Iris pigment epithelial cell (primary cell): Measurements from ENCODE around the gene NUBP2.
"Not testable (repeated sequence)": the region's sequence is repeated elsewhere in the genome, so short reads cannot be mapped to it uniquely, and the experiment has no call there.

Source experiments
- DNase-seq: peaks from one replicate; pipeline ENCODE4 v3.0.0-alpha.2; 2011; ENCODE audit warnings: low read depth

The NUBP2 gene

DNA sequence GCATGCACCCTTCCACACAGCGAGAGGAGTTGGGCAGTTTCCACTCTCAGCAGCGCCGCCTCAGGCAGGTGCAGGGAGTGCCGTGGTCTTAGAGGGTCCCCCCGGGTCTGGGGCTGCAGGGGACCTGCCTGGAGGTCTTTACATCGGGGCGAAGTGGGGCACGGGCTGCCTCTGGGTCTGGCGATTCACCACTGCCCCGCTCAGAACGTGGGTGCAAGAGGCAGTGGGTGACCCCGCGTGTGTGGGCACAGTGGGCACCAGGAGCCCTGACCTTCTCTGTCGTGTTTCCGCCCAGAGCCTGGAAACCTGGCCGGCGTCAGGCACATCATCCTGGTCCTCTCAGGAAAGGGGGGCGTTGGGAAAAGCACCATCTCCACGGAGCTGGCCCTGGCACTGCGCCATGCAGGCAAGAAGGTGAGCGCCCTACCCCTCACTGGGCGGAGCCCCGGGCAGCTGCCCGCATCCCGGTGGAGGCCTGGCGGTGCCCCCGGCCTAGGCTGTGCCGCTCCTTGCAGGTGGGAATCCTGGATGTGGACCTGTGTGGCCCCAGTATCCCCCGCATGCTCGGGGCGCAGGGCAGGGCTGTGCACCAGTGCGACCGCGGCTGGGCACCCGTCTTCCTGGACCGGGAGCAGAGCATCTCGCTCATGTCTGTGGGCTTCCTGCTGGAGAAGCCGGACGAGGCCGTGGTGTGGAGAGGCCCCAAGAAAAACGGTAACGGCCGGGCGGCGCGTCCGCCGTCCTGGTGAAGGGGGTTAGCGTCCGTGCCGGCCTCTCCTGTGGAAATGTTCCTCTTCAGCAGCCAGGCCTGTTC, 3.7 kb downstream of the NUBP2 start:
- no peak for DNase-seq

DNA sequence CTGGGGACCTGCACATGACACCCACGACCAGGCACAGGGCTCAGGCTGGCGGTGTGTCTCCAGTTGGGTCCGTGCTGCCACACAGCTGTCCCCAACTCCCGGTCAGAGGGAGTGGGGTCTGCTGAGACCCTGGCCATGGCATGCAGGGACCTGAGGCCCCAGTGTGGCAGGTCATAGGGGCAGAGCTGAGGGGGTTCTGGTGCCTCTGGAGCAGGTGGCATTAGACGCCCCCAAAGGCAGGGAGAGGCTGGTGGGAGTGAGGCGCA, 4.2 kb downstream of the NUBP2 start:
- no peak for DNase-seq

DNA sequence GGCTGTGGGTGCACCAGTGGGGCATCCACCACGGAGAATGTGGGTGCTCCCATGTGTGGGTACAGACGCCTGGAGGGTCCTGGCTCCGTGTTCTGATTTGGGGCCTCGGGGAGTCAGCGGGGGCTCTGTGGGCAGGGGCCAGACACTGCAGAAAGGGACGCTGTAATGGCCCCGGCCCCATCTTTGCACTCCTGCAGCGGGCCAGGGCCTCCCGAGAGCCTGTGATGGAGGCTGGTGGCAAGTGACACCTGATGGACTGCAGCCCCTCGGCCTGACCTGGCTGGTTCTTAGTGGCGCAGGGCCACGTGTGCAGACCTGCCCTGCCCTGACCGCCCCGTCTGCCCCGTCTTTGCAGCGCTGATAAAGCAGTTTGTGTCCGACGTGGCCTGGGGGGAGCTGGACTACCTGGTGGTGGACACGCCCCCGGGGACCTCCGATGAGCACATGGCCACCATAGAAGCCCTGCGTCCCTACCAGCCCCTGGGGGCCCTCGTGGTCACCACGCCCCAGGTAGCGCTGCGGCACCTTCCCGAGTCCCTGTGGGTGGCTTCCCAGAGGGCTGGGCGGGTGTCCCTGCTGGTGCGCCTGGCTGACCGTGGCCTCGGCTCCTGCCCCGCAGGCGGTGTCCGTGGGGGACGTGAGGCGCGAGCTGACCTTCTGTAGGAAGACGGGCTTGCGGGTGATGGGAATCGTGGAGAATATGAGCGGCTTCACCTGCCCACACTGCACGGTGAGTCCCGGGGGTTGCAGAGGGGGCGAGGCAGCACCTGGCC, 4.7 kb downstream of the NUBP2 start:
- no peak for DNase-seq

DNA sequence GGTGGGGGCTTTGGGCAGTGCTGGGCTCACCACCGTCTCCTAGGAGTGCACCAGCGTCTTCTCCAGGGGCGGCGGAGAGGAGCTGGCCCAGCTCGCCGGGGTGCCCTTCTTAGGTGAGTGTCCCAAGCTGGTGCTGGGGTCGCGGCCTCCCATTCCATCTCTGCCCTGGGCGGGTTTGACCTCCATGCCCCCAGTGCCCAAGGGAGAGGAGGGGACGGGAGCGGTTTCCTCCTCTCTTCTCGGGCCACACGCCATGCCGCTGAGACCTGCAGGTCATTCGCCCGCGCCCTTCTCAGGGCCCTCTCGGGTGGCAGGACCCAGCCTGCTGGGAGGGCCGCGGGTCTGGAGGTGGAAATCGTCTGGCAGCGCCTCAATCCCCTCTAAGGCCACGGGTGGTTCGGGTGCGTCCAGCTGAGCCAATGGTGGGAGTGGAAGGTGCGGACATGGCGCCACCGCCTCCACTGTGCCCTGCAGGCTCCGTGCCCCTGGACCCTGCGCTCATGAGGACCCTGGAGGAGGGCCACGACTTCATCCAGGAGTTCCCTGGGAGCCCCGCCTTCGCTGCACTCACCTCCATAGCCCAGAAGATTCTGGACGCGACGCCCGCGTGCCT, 5.4 kb downstream of the NUBP2 start:
- DNase-seq: no peak

DNA sequence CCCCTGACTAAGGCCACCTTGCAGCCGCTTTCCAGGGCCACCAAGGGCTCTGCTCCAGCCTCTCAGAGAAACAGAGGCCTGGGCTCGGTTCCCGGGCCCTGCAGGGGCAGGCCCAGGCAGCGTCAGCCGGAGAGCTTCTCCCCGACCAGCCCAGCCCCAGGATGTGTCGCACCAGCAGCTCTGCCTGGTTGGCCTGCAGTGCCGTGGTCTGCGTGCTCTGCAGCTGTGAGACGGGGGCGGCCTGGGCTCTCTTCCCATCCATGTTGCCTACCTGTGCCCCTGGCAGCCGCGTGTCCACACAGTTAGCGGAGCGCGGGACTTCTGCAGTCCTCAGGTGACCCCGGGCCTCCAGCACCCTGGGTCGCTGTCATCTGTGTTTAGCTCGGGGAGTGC, 5.9 kb downstream of the NUBP2 start:
- no peak for DNase-seq

DNA sequence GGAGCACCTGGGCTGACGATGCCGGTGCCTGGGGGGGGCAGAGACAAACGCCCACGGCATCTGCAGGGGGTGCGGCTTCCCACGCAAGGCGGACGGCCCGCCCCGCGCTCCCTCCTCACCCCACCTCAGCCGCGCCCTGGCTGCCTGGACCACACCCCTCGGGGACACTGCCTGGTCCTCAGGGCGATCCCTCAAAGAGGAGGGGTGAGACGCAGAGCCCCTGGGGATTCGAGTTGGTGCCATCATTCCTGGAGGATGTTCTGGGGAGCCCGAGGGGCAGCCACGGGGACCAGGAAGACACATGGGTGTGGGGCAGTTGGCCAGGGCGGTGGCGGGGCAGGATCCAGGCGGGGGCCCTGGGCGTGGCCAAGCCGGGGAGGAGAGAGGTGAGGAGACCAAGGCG, 6.9 kb downstream of the NUBP2 start:
- DNase-seq: no peak

DNA sequence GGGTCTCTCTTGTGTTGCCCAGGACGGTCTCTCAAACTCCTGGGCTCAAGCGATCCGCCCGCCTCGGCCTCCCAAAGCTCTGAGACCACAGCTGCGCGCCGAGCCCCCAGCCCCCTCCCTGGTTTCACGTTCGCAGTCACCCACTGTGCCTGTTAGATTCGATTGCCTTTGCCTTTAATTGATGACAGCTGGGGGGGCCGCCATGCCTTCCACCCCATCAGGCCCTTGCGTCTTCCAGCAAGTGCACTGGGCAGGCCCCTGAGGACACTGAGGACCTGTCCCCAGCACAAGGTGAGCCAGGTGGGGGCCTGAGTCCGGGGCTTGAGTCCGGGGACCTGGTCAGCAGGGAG, 7.5 kb downstream of the NUBP2 start:
- DNase-seq: no peak

DNA sequence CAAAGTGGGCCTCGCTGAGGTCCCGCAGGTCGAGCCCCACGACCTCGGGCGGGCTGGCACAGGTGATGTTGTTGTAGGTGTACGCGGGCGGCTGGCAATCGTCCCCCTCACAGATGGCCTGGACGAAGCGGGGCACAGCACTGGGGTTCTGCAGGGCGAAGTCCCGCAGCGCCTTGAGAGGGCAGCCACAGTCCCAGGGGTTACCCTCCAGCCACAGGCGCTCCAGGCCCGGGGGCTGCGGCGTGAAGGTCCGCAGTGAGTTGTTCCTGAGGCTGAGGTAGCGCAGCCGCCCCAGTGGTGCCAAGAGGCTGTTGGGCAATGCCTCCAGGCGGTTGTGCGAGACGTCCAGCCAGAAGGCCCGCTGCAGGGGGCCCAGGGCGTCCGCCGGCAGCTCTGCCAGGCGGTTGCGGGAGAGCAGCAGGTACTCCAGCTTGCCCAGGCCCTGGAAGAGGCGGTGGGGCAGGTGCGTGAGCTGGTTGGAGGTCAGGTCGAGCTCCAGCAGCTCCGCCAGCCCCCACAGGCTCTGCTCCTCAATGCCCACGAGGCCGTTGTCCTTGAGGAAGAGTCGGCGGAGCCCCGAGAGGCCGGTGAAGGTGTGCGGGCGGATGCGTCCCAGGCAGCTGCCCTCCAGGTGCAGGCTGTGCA, 8.0 kb downstream of the NUBP2 start:
- no peak for DNase-seq

DNA sequence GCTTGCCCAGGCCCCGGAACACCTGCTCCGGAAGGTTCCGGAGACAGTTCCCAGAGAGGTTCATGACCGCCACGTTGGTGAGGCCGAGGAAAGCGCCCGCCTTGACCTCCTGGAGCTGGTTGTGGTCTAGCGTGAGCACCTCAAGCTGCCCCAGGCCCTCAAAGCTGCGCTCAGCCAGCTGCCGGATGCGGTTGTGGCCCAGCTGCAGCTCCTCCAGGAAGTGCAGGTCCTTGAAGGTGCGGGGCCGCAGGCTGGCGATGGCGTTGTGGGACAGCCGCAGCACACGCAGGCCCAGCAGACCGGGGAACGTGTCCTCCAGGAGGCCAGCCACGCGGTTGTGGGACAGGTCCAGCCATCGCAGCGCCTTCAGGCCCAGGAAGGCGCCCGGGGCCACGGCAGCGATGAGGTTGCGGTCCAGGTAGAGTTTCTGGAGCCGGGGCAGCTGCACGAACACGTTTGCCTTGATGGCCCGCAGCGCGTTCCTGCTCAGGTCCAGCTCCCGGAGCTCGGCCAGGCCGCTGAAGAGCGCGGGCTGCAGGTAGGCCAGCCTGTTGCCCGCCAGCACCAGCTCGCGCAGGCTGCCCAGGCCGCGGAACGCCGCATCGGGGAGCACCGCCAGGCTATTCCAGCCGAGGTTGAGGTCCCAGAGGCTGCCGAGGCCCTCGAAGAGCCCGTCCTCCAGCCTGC, 8.6 kb downstream of the NUBP2 start:
- DNase-seq: no peak

DNA sequence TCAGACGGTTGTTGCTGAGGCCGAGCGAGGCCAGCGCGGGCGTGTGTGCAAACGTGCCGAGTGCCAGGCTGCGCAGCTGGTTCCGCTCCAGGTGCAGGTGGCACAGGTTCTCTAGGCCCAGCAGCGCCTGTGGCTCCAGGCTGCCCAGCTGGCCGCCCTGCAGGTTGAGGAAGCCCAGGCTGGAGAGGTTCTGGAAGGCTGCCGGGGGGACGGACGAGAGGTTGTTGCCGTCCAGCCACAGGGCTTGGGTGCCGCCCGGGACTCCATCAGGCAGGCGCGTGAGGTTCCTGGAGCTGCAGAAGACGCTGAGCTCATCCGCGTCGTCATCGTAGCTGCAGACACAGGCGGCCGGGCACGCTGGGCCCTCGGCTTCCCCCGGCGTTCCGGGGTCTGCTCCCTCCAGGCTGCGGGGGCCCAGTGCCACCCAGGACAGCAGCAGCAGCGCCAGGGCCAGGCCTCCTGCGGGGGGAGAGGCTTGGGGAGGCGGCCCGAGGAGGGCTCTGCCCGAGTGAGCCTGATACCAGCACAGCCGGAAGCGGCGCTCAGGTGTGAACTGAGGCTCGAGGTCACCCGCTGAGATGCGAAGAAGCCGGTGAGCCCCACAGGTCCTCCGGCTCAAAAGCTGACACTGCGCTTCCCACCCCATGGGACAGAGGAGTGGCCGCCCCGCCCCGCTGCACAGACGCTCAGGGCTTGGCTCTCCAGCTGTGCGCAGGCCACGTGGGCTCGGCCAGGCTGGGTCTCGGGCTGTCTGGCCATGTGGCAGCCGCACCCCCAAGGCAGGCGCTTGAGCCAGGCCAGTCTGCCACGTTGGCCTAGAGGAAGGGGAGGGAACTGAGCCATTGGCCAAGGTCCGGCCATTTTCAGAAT, 9.4 kb downstream of the NUBP2 start:
- no peak for DNase-seq

DNA sequence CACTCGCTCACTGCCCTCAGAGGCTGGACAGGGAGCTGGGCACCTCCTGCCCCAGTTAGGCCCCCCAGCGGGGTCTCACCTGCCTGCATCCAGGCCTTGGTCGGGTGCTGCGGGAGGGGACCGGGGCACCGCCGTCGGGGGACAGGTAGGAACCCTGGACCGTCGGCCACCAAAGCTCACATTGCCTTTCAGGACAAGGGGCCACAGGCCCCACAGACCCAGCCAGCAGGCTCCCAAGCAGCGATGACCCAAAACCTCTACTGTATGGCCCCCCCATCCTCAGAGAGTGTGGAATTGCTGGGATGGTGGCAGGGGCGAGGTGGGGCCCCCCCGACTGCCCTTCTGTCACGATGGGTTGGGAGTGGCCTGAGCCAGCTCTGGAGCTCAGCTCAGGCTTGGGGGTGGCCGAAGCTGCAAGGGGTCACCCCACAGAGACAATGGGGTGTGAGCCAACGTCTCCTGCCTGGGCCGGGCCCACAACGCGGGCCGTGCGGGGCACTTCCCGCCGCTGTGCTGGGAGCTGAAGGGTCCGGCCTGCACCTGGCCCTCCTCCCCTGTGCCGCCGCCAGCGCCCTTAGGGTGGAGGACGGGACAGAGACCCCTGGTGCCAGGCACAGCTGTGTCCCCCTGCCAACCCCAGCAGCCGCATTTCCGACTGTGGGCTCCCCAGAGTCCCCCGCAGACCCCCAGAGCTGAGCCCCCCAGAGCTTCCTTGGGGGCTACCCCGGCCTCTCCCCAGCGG, 10.2 kb downstream of the NUBP2 start:
- DNase-seq: no peak

DNA sequence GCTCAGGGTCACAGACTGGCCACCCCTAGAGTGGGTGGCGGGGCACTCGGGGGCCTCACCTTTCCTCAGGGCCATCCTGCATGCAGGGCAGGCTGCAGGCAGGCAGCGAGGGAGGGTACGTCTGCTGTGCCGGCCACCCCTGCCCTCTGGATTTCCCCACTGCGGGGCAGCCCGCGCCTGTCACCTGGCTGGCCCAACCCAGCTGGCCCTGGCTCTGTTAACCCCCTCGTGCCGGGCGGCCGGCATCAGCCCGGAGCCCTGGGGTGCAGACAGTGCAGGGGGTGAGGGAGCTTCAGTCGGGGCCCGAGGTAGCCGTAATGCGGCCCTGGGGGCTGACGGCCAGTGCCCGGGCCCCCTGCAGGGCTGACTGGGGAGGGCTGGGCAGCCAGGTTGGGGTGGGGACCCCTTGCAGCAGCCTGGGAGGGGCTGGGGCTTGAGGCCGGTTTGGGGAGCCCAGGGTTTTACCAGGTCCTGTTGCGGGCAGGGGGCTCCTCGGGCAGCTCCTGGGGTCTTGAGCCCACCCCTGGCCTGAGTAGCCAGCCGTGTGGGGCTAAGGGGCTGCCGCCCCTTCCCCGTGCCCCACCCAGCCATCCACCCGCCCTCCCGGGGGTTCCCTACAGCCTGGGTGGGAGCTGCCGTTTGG, 10.9 kb downstream of the NUBP2 start, which contains the start of gene IGFALS:
Gene IGFALS, minus strand, starts transcription at position 128 of the 643 bp plus-strand sequence. Its CDS starts 53 bp downstream, at position 75.
- no peak for DNase-seq

DNA sequence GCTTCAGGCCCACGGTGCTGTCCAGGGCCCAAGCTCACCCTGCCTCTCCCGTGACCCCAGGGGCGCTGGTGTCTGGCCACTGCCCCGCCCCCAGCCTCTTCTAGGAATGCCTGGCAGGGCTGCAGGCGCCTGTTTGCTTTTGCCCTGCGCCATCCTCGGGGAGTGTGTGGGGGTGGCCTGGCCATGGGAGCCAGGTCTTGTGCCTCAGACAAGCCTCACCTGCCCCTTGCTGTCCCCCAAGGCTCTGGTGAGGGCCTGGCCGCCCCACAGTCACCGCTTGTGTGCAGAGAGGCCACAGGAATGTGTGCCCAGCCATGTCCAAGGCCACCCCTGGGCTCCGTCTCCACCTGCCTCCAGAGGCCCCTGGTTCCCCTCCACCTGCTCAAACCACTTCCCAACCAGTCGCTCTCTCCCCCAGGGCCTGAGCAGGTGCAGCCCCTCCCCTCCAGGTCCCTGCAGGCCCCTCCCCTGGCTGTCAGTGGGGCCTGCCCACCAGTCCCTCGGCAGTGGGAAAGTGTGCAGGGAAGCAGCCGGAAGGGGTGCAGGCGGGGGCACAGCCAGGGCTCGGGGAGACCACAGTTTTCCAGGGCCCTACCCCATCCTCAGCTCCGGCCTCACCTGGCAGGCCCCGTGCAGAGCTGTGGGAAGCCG, 11.6 kb downstream of the NUBP2 start:
- no peak for DNase-seq

DNA sequence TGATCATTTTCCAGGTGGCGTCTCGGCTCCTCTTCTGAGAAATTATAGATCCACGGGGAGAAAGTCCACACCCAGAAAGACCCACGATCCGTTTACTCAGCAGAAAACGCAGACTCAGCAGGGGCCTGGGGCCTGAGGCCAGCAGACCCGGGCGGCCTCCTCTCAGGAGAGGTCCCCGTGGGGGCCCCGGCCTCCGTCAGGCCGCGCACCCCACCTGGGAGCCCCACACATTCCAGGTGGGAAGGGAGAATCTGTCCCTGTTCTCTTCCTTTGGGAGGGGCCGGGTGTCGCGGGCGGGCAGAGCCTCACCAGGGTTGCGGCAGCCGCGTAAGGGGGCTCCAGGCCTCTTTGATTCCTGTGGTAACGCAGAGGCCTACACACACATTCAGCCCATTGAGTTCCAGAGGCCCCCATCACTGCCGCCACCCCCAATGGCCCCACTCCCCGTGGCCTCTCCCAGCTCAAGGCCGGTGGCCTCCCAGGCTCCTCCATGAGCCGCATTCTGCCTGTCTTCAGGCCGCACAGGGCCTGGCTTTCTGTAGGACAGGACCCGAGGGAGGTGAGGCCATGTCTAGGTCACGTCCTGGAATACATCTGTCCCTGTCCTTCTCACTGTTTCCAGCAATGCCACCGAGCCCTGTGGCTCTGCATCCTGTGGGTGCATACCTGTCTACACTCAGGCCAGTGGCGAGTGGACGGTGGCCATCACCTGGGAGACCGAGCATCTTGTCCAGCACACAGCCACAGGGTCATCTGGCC, 12.3 kb downstream of the NUBP2 start:
- DNase-seq: no peak

DNA sequence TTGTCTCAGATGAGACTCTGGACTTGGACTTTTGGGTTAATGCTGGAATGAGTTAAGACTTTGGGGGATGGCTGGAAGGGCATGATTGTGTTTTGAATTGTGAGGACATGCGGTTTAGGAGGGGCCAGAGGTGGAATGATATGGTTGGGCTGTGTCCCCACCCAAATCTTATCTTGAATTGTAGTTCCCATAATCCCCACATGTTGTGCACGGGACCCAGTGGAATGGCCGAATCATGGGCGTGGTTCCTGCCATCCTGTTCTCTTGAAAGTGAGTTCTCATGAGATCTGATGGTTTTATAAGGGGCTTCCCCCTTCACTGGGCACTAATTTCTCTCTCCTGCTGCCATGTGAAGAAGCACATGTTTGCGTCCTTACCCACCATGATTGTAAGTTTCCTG, 16.5 kb downstream of the NUBP2 start:
- DNase-seq: not testable (repeated sequence)

DNA sequence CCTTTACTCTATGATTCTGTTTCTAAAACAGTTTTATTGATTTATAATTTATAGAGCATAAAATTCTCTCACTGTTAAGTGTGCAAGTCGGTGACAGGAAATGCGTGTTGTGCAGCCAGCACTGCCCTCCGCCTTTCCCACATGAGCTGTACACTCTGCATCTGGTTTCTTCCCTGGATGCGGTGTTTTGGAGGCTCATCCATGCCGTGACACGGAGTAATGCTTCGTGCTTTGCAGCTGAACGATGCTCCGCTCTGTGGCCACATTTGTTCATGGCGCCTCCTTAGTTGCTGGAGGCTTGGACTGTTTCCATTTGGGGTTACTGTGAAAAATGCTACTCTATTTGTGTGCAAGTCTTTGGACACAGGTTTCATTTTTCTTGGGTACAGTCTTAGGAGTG, 17.9 kb downstream of the NUBP2 start:
- DNase-seq: no peak

DNA sequence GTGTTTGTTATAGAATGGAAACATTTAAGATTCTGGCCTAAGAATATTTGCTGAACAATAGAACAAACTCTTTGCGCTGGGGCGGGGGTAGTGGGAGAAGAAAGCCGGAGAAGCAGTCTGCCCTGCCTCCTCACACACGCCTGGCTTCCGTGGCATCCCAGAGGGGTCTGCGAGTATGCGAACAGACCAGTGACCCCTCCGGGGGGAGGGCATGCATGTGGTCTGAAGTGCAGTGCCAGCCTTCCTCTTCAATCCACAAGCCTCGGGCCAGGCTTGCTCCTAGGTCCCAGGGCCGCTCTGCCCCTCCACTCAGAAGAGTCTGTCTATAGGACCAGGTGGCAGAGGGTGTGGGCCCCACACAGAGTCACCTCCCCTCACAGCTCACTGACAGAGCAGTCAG, 24.9 kb downstream of the NUBP2 start:
- no peak for DNase-seq

DNA sequence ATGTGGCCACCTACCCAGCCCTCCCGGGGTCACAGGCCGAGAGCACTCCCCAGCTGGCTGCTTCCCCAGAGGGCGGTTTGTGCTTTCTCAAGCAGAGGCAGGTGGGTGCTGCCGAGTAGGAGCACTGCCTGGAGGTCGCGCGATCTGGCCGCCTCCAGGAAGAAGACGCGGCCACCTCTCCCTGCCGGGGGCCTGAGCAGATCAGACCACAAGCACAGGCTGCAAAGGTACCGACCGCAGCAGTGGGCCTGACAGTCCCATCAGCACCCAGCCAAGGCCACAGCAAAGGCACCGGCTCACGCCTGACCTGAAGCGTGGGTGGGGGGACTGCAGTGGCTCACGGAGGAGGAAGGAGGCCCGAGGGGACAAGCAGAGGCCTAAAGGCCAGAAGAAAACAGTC, 25.9 kb downstream of the NUBP2 start:
- no peak for DNase-seq

DNA sequence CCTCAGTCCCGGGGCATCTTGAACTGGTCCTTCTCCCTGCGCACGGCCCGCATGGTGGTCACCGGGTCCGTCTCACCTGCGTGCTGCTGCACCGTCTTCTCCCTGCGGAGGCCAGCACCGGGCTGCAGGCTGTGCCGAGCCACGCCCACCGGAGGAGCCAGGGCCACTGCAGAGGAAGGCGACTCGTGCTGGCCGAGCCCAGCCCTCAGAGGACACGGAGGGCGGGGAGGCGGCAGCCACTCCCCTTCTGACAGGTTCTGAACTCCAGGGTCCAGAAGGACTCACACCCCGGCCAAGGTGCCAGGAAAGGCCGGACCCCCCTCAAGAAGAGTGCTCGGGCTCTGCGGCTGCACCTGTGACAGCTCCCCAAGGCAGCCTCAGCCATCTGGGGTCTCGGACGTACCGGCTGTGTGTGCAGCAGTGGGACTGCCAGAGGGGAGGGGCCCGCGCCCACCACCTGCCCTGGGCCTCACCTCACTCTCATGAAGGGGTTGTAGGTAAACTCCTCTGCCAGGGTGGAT, 26.6 kb downstream of the NUBP2 start:
- no peak for DNase-seq
